WERI-Rb-1 (cell line): ENCODE measurements around the gene EOLA2.
"Not testable (repeated sequence)": the region's sequence is repeated elsewhere in the genome, so short reads cannot be mapped to it uniquely, and the experiment has no call there.

ENCODE experiments used
- DNase-seq: peaks from one replicate; pipeline ENCODE4 v3.0.0-alpha.2; 2020
- H3K27ac ChIP-seq: fragments of 250-450 bp; sonication (Bioruptor Pico); 2 replicates; pipeline ENCODE4 v1.5.1; 2020; ENCODE audit warnings: mild to moderate bottlenecking, moderate library complexity
- H3K27me3 ChIP-seq: fragments of 250-450 bp; sonication (Bioruptor Pico); 2 replicates; pipeline ENCODE4 v1.5.1; 2021; ENCODE audit warnings: mild to moderate bottlenecking, low read depth, moderate library complexity; ENCODE audit not compliant: insufficient read depth, severe bottlenecking
- H3K36me3 ChIP-seq: fragments of 250-450 bp; sonication (Bioruptor Pico); 2 replicates; pipeline ENCODE4 v1.5.1; 2020; ENCODE audit warnings: mild to moderate bottlenecking, moderate library complexity
- H3K4me3 ChIP-seq: 2 replicates; pipeline ENCODE4 v1.5.1; 2011; ENCODE audit warnings: low read depth, mild to moderate bottlenecking, control low read depth, low read length
- H3K9me3 ChIP-seq: fragments of 250-450 bp; sonication (Bioruptor Pico); 2 replicates; pipeline ENCODE4 v1.5.1; 2021; ENCODE audit warnings: mild to moderate bottlenecking, moderate library complexity; ENCODE audit not compliant: severe bottlenecking
- CTCF ChIP-seq: IDR thresholded peaks from 2 replicates; pipeline ENCODE4 v1.5.1; 2011; ENCODE audit warnings: low read depth, mild to moderate bottlenecking, control low read depth, inconsistent platforms, low read length

The EOLA2 gene

GRCh38 chrX:149923836-149924235 lies 14.5 kb downstream of the EOLA2 start:
- not testable (repeated sequence) for DNase-seq, H3K36me3 ChIP-seq, H3K4me3 ChIP-seq, H3K9me3 ChIP-seq, H3K27me3 ChIP-seq, H3K27ac ChIP-seq

GRCh38 chrX:149916745-149917392 lies 21.4 kb downstream of the EOLA2 start:
- Histone ChIP-seq H3K27me3 (no peaks in the 10 kb centered on the region), H3K27ac (no peak overlapping the region), H3K4me3 (no peak overlapping the region), H3K9me3 (no peaks in the 10 kb centered on the region), H3K36me3 (no peaks in the 10 kb centered on the region)
- TF ChIP-seq CTCF = no peak
- no peak for DNase-seq

- H3K27me3 ChIP-seq = no peaks in the 10 kb centered on the region
- TF ChIP-seq CTCF = no peak
- H3K27ac ChIP-seq = no peak overlapping the region
- DNase-seq = no peak
- no peaks in the 10 kb centered on the region for H3K36me3 ChIP-seq
- no peaks in the 10 kb centered on the region for H3K9me3 ChIP-seq
- H3K4me3 ChIP-seq = no peak overlapping the region
Observed at GRCh38 chrX:149910178-149910695, 28.1 kb downstream of the EOLA2 start.

- Histone ChIP-seq H3K27me3 (no peaks in the 10 kb centered on the region), H3K9me3 (no peaks in the 10 kb centered on the region), H3K27ac (no peak overlapping the region), H3K36me3 (no peaks in the 10 kb centered on the region), H3K4me3 (no peak overlapping the region)
- TF ChIP-seq CTCF = no peak
- no peak for DNase-seq
Observed at GRCh38 chrX:149909324-149910177, 28.7 kb downstream of the EOLA2 start.

- H3K9me3 ChIP-seq = no peaks in the 10 kb centered on the region
- no peak for TF ChIP-seq CTCF
- H3K4me3 ChIP-seq = no peak overlapping the region
- no peaks in the 10 kb centered on the region for H3K27me3 ChIP-seq
- DNase-seq = no peak
- no peaks in the 10 kb centered on the region for H3K36me3 ChIP-seq
- H3K27ac ChIP-seq = no peak overlapping the region
Observed at GRCh38 chrX:149908727-149909126, 29.6 kb downstream of the EOLA2 start.

- Histone ChIP-seq H3K9me3 (no peaks in the 10 kb centered on the region), H3K4me3 (no peak overlapping the region), H3K27me3 (no peaks in the 10 kb centered on the region), H3K36me3 (no peaks in the 10 kb centered on the region), H3K27ac (no peak overlapping the region)
- DNase-seq = no peak
- TF ChIP-seq CTCF = no peak
Observed at GRCh38 chrX:149908308-149908707, 30.0 kb downstream of the EOLA2 start.
